ENCODE results near the gene ELMO1.

GRCh38 chr7:36825501-36825900 lies 623.2 kb downstream of the ELMO1 start:
- TF ChIP-seq CTCF (IDR thresholded peaks at IDR 0.05) (no peak), POLR2A (IDR thresholded peaks at IDR 0.05) (no peak)

All from heart left ventricle (tissue), 13 donors.